ENCODE measurements around the gene ZC2HC1B. TPM values are rescaled to one million over a fixed set of nuclear protein-coding genes. Genes with fewer than 3 reads are reported as not detected.

The ZC2HC1B gene
- total RNA-seq, 2 experiments from 2014 or later = not detected

GRCh38 chr6:143973097-143973966 is 109.1 kb downstream of the ZC2HC1B start:
- POLR2A ChIA-PET = no interaction called here
- CTCF ChIA-PET = no interaction called here

GRCh38 chr6:143974089-143974488 is 109.8 kb downstream of the ZC2HC1B start:
- ChIA-PET POLR2A (no interaction called here), CTCF (no interaction called here)

GRCh38 chr6:143976806-143977349 is 112.6 kb downstream of the ZC2HC1B start:
- POLR2A ChIA-PET = interaction anchor here (0.6 kb wide), 1 partner anchor 1680 kb away, joined by 3 read pairs; no protein-coding TSS in a partner anchor
- CTCF ChIA-PET = no interaction called here

GRCh38 chr6:143980921-143981320 is 116.6 kb downstream of the ZC2HC1B start:
- CTCF ChIA-PET = no interaction called here

GRCh38 chr6:143982968-143983367 is 118.7 kb downstream of the ZC2HC1B start:
- CTCF ChIA-PET = no interaction called here
- POLR2A ChIA-PET = no interaction called here

More at GRCh38 chr6:143980921-143981320, 116.6 kb downstream of the ZC2HC1B start:
- POLR2A ChIA-PET = no interaction called here

GRCh38 chr6:143984666-143985065 is 120.4 kb downstream of the ZC2HC1B start:
- CTCF ChIA-PET = interaction anchor here (1.0 kb wide), 1 partner anchor 45 kb away, joined by 3 read pairs; no protein-coding TSS in a partner anchor
- POLR2A ChIA-PET = no interaction called here

- CTCF ChIA-PET = interaction anchor here (0.9 kb wide), 1 partner anchor 144 kb away, joined by 3 read pairs; the partner anchor contains the start of gene LTV1
- POLR2A ChIA-PET = no interaction called here
Measured at GRCh38 chr6:143986463-143987065, 122.3 kb downstream of the ZC2HC1B start.

Other genes with a start within 250 kb of the ZC2HC1B start
- 10 to 100 TPM; 24.2 to 26.2 TPM for gene PHACTR2, start 186.5 kb upstream of the ZC2HC1B start, total RNA-seq
- gene LTV1, start 21.1 kb upstream of the ZC2HC1B start, total RNA-seq = 10 to 100 TPM; 59.4 to 61.9 TPM
- gene PLAGL1, start 143.8 kb downstream of the ZC2HC1B start, total RNA-seq = 10 to 100 TPM; 24.3 to 27.8 TPM
- 100 to 1,000 TPM; 268 to 278 TPM for gene SF3B5, start 231.1 kb downstream of the ZC2HC1B start, total RNA-seq